OCI-LY3 (cell line): ENCODE measurements around the gene BRCA2.

Experiments
- EZH2phosphoT487 ChIP-seq: fragments of 200-600 bp; shearing (Covaris generic); IDR thresholded peaks from 2 replicates; pipeline ENCODE4 v1.6.1; 2018; ENCODE audit warnings: antibody characterized with exemption, mixed run types, low read depth
- TF ChIP-seq, protein P1 (sequence below): fragments of 200-600, 300-600 bp; sonication (generic); IDR thresholded peaks from 2 replicates; pipeline ENCODE4 v1.5.1; 2014; ENCODE audit warnings: antibody characterized with exemption, low read length, low read depth

DNA sequence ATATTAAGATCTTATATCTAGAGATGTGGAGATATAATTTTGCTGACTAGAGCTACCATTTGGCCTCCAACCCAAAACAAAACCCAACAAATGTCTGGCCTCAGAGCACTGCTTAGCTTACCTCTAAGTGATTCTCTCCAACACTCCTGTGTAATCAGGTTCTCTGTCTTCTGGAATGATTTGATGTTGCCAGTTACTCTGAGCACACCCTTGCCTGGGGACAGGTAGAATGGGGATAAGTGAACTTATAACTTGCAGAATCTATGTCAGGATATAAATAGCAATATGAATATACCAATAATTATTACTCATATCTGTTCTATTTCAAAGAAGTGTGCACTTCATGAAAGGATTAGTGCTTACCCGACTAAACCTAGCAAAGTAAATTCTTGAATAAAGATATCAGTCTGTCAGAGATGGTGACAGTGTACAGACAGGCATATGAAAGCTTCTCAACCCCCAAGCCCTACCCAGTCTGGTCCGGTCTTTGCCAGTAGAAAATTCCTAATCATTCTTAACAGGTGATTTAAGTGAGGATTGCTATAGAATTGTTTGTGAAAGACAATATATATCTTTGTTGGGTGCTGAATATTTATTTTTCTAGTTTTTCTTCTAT, 33.1 kb upstream of the BRCA2 start:
- TF ChIP-seq, protein P1, sequence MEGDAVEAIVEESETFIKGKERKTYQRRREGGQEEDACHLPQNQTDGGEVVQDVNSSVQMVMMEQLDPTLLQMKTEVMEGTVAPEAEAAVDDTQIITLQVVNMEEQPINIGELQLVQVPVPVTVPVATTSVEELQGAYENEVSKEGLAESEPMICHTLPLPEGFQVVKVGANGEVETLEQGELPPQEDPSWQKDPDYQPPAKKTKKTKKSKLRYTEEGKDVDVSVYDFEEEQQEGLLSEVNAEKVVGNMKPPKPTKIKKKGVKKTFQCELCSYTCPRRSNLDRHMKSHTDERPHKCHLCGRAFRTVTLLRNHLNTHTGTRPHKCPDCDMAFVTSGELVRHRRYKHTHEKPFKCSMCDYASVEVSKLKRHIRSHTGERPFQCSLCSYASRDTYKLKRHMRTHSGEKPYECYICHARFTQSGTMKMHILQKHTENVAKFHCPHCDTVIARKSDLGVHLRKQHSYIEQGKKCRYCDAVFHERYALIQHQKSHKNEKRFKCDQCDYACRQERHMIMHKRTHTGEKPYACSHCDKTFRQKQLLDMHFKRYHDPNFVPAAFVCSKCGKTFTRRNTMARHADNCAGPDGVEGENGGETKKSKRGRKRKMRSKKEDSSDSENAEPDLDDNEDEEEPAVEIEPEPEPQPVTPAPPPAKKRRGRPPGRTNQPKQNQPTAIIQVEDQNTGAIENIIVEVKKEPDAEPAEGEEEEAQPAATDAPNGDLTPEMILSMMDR = no peak
- no peak for TF ChIP-seq EZH2phosphoT487
